HepG2 (cell line): Measurements from ENCODE around the gene ACSS3. TPM values are rescaled to one million over a fixed set of nuclear protein-coding genes. Genes with fewer than 3 reads are reported as not detected.

ENCODE experiments used
- ATAC-seq: fragments of 200-7000 bp; cut with Tn5 transposase; 3 replicates; pipeline ENCODE4 v1.9.1; 2020; ENCODE audit warnings: mild to moderate bottlenecking, moderate library complexity
- BruUV-seq: library from RNA; stranded (reverse); fragments of 400-500 nt; replicated peaks from 2 replicates; lab custom pipeline; 2021; lab: Mats Ljungman, UMichigan
- CTCF ChIA-PET: fragments of 300-600 bp; formaldehyde crosslinking; extraction: SDS; loops from one replicate; lab custom pipeline; 2021; ENCODE audit warnings: low total read pairs, inconsistent platforms, low intra/inter-chr PET ratio; lab: Yijun Ruan, JAX
- POLR2A ChIA-PET: fragments of 350-600 bp; sonication (Branson Sonifier 250); formaldehyde crosslinking; loops from one replicate; lab custom pipeline; 2020; ENCODE audit warnings: antibody characterized with exemption, inconsistent platforms; lab: Yijun Ruan, JAX
- DNase-seq: peaks from one replicate; pipeline ENCODE4 v3.0.0-alpha.2; 2015; ENCODE audit warnings: low spot score
- FAIRE-seq: peaks from 3 replicates; lab custom pipeline; 2011; peaks lifted over from hg19 to GRCh38; lab: Jason Lieb, UNC
- H2AFZ ChIP-seq: one replicate; pipeline ENCODE4 v1.6.1; 2011; ENCODE audit warnings: low read length, inconsistent platforms
- H3K27ac ChIP-seq: fragments of 300-600 bp; 3 replicates; pipeline ENCODE4 v1.8.0; 2011; ENCODE audit warnings: mixed run types, mild to moderate bottlenecking, mixed read lengths, low read length, inconsistent platforms; ENCODE audit not compliant: insufficient read depth; ENCODE audit errors: extremely low read length
- H3K27me3 ChIP-seq, 2 experiments: fragments of 200-600 bp in 1 of 2; 2 replicates in 1 of 2; 3 replicates in 1 of 2; pipeline versions ENCODE4 v1.6.0 to v1.8.0; 2011; ENCODE audit warnings: low read length in 2 of 2, mild to moderate bottlenecking in 2 of 2, moderate library complexity in 2 of 2, inconsistent platforms in 1 of 2; ENCODE audit not compliant: insufficient read depth in 2 of 2, control insufficient read depth in 1 of 2
- H3K36me3 ChIP-seq, 2 experiments: fragments of 200-600 bp in 1 of 2; replicated peaks in 1 of 2; 2 replicates in 1 of 2; 3 replicates in 1 of 2; pipeline versions ENCODE4 v1.5.1 to v1.8.0; 2011; ENCODE audit warnings: low read length in 2 of 2, inconsistent platforms in 1 of 2; ENCODE audit not compliant: insufficient read depth in 2 of 2, control insufficient read depth in 1 of 2
- H3K4me1 ChIP-seq: 2 replicates; pipeline ENCODE4 v1.5.1; 2012; ENCODE audit warnings: low read length, inconsistent platforms; ENCODE audit not compliant: insufficient read depth
- H3K4me2 ChIP-seq: 2 replicates; pipeline ENCODE4 v1.6.0; 2011; ENCODE audit warnings: low read depth, low read length, inconsistent platforms
- H3K4me3 ChIP-seq, 3 experiments: fragments of 200-600 bp in 1 of 3; sonication (generic), shearing (Covaris generic) in 1 of 3; replicated peaks in 1 of 3; 2 replicates each; pipeline ENCODE4 v1.5.1; 2011 to 2016; ENCODE audit warnings: low read length in 3 of 3, inconsistent platforms in 2 of 3, low read depth in 2 of 3, mild to moderate bottlenecking in 2 of 3, control low read depth in 1 of 3, mixed read lengths in 1 of 3; ENCODE audit not compliant: insufficient read depth in 1 of 3
- H3K79me2 ChIP-seq: one replicate; pipeline ENCODE4 v1.6.1; 2011; ENCODE audit warnings: low read length, inconsistent platforms; ENCODE audit not compliant: insufficient read depth
- H3K9ac ChIP-seq: 2 replicates; pipeline ENCODE4 v1.6.0; 2011; ENCODE audit warnings: mild to moderate bottlenecking, low read depth, low read length, inconsistent platforms; ENCODE audit not compliant: insufficient read depth
- H3K9me3 ChIP-seq: 2 replicates; pipeline ENCODE4 v1.5.1; 2012; ENCODE audit warnings: mild to moderate bottlenecking, low read length
- H4K20me1 ChIP-seq: 2 replicates; pipeline ENCODE4 v1.6.0; 2011; ENCODE audit warnings: inconsistent platforms, mild to moderate bottlenecking, low read length, moderate library complexity; ENCODE audit not compliant: insufficient read depth
- DNMT3B ChIP-seq: conservative IDR thresholded peaks from 2 replicates; pipeline ENCODE4 v1.6.1; 2016; ENCODE audit warnings: missing biosample characterization, control low read depth
- HMG20B ChIP-seq: conservative IDR thresholded peaks from 2 replicates; pipeline ENCODE4 v1.6.1; 2016; ENCODE audit warnings: missing genetic modification reagents, missing compliant biosample characterization
- JUND ChIP-seq: sonication (generic); formaldehyde crosslinking; IDR thresholded peaks from 2 replicates; pipeline ENCODE4 v1.8.0; 2022; ENCODE audit warnings: mild to moderate bottlenecking, missing genetic modification reagents
- NCOR1 ChIP-seq: fragments of 200-600 bp; sonication (generic); IDR thresholded peaks from 2 replicates; pipeline ENCODE4 v1.7.0; 2017; ENCODE audit warnings: antibody characterized with exemption, low read length, borderline replicate concordance
- PAWR ChIP-seq: sonication (generic); formaldehyde crosslinking; IDR thresholded peaks from 2 replicates; pipeline ENCODE4 v1.4.0; 2020; ENCODE audit warnings: missing genetic modification reagents, mild to moderate bottlenecking, borderline replicate concordance
- PHB2 ChIP-seq: fragments of 450-650 bp; IDR thresholded peaks from 2 replicates; pipeline ENCODE4 v1.6.1; 2018; ENCODE audit not compliant: partially characterized antibody
- SIX4 ChIP-seq: sonication (generic); formaldehyde crosslinking; IDR thresholded peaks from 2 replicates; pipeline ENCODE4 v1.4.0; 2020; ENCODE audit warnings: missing genetic modification reagents
- SP140L ChIP-seq: sonication (generic); formaldehyde crosslinking; IDR thresholded peaks from 2 replicates; pipeline ENCODE4 v1.4.0; 2020; ENCODE audit warnings: missing genetic modification reagents, borderline replicate concordance
- SSRP1 ChIP-seq: IDR thresholded peaks from 2 replicates; pipeline ENCODE4 v1.6.1; 2016; ENCODE audit warnings: control low read depth
- WGBS: methylation state at CpG from one replicate; pipeline ENCODE4 v1.1.6; 2017; ENCODE audit warnings: low lambda C conversion rate; 5-methylcytosine and 5-hydroxymethylcytosine counted together
- in situ Hi-C: cut with HindIII; loops from 2 replicates; pipeline ENCODE4 v1.10.0; 2017; ENCODE audit warnings: low pct_unique_long_range_greater_than_20kb; ENCODE audit not compliant: extremely low pct_ligation_motif_present
- intact Hi-C: fragments of 100-400 bp; cut with micrococcal nuclease; formaldehyde crosslinking; loops from one replicate; pipeline ENCODE4 v1.10.0; 2022; ENCODE audit not compliant: unreplicated experiment
- polyA plus RNA-seq, 8 experiments: library from polyadenylated mRNA; depleted of rRNA in 3 of 8; stranded (reverse) in 7 of 8; unstranded in 1 of 8; fragments of >200 nt; fragmentation: Illumina TruSeq in 4 of 8; extraction: Trizol in 4 of 8; gene quantifications; 2 replicates each; pipeline versions ENCODE4 v1.2.1 to v1.2.3, GENCODE V29; 2011 to 2016; ENCODE audit warnings: low read depth in 4 of 8, missing spikeins in 1 of 8, mixed read lengths in 1 of 8; ENCODE audit not compliant: insufficient read depth in 1 of 8
- total RNA-seq, 5 experiments: library from RNA; depleted of rRNA; stranded (reverse); fragments of >200 nt; fragmentation: Illumina TruSeq; extraction: Trizol; gene quantifications; 2 replicates each; pipeline ENCODE4 v1.2.3, GENCODE V29; 2016; ENCODE audit warnings: low read depth in 1 of 5
- TF ChIP-seq, protein P1 (sequence below): sonication (generic); formaldehyde crosslinking; IDR thresholded peaks from 2 replicates; pipeline ENCODE4 v1.4.0; 2020; ENCODE audit warnings: missing genetic modification reagents, borderline replicate concordance
- TF ChIP-seq, protein P2 (sequence below): fragments of 450-650 bp; IDR thresholded peaks from 2 replicates; pipeline ENCODE4 v1.6.1; 2016
- TF ChIP-seq, protein P3 (sequence below): sonication (generic); formaldehyde crosslinking; IDR thresholded peaks from 2 replicates; pipeline ENCODE4 v1.4.0; 2020; ENCODE audit warnings: missing genetic modification reagents
- TF ChIP-seq, protein P4 (sequence below), 2 experiments: fragments of 450-650 bp in 1 of 2; sonication (generic) in 1 of 2; formaldehyde crosslinking; IDR thresholded peaks; 2 replicates each; pipeline versions ENCODE4 v1.5.0 to v1.8.0; 2020 to 2022; ENCODE audit warnings: mild to moderate bottlenecking in 1 of 2, missing genetic modification reagents in 1 of 2
- TF ChIP-seq, protein P5 (sequence below): sonication (generic); formaldehyde crosslinking; IDR thresholded peaks from 2 replicates; pipeline ENCODE4 v1.9.0; 2021; ENCODE audit warnings: missing genetic modification reagents, mild to moderate bottlenecking, borderline replicate concordance

The ACSS3 gene
- total and polyA plus RNA-seq, 2 of the 13 experiments (the other 11 are each of a cell fraction or from before 2014, with no cell fraction given), result 79.5 to 86.3 TPM

DNA sequence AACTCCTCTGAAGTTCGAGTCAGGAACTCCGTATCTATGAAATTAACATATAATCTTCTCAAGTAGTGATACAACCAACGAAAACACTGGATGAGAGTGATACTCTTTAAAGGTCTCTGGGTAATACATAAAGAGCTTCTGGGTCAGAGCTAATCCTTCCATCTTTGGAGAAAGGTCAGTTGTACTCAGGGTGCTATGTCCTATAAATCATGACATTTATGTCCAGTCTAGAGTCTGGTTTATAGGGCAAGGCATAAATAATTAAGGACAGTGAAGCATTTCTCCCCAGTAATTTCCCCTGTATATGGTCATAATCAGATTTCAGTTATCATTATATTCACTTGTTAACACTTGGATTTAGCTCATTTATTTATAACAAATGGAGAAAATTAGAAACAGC lies 90.6 kb downstream of the ACSS3 start:
- Histone ChIP-seq H3K9ac (no peak overlapping the region), H3K27me3 (no peaks in the 10 kb centered on the region), H3K4me2 (no peak overlapping the region), H3K9me3 (no peaks in the 10 kb centered on the region), H3K4me1 (no peaks in the 10 kb centered on the region), H2AFZ (no peak overlapping the region), H3K36me3 (peaks cover 0 to 12% of the 10 kb centered on the region in 2 experiments; a peak in 2 of 5 replicates), H3K4me3 (no peak overlapping the region), H3K79me2 (no peaks in the 10 kb centered on the region), H4K20me1 (no peaks in the 10 kb centered on the region), H3K27ac (no peak overlapping the region)
- ATAC-seq, result no peak
- in situ Hi-C loops (no loop called here), intact Hi-C loops (no loop called here)
- CTCF ChIA-PET, result no interaction called here
- POLR2A ChIA-PET, result no interaction called here
- BruUV-seq, result no TSS peak
- WGBS, result 97% methylated on average over 3 of the region's 3 CpGs
- no peak for DNase-seq
- no peak for FAIRE-seq
- TF ChIP-seq PAWR (no peak), NCOR1 (no peak), SSRP1 (CRISPR knock-in tag) (no peak), SP140L (CRISPR knock-in tag) (no peak), SIX4 (CRISPR knock-in tag) (no peak), DNMT3B (no peak), PHB2 (no peak), HMG20B (CRISPR knock-in tag) (no peak), JUND (CRISPR knock-in tag) (no peak)
- TF ChIP-seq, protein P1, sequence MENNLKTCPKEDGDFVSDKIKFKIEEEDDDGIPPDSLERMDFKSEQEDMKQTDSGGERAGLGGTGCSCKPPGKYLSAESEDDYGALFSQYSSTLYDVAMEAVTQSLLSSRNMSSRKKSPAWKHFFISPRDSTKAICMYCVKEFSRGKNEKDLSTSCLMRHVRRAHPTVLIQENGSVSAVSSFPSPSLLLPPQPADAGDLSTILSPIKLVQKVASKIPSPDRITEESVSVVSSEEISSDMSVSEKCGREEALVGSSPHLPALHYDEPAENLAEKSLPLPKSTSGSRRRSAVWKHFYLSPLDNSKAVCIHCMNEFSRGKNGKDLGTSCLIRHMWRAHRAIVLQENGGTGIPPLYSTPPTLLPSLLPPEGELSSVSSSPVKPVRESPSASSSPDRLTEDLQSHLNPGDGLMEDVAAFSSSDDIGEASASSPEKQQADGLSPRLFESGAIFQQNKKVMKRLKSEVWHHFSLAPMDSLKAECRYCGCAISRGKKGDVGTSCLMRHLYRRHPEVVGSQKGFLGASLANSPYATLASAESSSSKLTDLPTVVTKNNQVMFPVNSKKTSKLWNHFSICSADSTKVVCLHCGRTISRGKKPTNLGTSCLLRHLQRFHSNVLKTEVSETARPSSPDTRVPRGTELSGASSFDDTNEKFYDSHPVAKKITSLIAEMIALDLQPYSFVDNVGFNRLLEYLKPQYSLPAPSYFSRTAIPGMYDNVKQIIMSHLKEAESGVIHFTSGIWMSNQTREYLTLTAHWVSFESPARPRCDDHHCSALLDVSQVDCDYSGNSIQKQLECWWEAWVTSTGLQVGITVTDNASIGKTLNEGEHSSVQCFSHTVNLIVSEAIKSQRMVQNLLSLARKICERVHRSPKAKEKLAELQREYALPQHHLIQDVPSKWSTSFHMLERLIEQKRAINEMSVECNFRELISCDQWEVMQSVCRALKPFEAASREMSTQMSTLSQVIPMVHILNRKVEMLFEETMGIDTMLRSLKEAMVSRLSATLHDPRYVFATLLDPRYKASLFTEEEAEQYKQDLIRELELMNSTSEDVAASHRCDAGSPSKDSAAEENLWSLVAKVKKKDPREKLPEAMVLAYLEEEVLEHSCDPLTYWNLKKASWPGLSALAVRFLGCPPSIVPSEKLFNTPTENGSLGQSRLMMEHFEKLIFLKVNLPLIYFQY (CRISPR knock-in tag), result no peak
- TF ChIP-seq, protein P2, sequence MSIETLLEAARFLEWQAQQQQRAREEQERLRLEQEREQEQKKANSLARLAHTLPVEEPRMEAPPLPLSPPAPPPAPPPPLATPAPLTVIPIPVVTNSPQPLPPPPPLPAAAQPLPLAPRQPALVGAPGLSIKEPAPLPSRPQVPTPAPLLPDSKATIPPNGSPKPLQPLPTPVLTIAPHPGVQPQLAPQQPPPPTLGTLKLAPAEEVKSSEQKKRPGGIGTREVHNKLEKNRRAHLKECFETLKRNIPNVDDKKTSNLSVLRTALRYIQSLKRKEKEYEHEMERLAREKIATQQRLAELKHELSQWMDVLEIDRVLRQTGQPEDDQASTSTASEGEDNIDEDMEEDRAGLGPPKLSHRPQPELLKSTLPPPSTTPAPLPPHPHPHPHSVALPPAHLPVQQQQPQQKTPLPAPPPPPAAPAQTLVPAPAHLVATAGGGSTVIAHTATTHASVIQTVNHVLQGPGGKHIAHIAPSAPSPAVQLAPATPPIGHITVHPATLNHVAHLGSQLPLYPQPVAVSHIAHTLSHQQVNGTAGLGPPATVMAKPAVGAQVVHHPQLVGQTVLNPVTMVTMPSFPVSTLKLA, result no peak
- TF ChIP-seq, protein P3, sequence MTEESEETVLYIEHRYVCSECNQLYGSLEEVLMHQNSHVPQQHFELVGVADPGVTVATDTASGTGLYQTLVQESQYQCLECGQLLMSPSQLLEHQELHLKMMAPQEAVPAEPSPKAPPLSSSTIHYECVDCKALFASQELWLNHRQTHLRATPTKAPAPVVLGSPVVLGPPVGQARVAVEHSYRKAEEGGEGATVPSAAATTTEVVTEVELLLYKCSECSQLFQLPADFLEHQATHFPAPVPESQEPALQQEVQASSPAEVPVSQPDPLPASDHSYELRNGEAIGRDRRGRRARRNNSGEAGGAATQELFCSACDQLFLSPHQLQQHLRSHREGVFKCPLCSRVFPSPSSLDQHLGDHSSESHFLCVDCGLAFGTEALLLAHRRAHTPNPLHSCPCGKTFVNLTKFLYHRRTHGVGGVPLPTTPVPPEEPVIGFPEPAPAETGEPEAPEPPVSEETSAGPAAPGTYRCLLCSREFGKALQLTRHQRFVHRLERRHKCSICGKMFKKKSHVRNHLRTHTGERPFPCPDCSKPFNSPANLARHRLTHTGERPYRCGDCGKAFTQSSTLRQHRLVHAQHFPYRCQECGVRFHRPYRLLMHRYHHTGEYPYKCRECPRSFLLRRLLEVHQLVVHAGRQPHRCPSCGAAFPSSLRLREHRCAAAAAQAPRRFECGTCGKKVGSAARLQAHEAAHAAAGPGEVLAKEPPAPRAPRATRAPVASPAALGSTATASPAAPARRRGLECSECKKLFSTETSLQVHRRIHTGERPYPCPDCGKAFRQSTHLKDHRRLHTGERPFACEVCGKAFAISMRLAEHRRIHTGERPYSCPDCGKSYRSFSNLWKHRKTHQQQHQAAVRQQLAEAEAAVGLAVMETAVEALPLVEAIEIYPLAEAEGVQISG, result no peak
- TF ChIP-seq, protein P4, sequence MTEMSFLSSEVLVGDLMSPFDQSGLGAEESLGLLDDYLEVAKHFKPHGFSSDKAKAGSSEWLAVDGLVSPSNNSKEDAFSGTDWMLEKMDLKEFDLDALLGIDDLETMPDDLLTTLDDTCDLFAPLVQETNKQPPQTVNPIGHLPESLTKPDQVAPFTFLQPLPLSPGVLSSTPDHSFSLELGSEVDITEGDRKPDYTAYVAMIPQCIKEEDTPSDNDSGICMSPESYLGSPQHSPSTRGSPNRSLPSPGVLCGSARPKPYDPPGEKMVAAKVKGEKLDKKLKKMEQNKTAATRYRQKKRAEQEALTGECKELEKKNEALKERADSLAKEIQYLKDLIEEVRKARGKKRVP (CRISPR knock-in tag; IDR thresholded peaks at IDR 0.05), result no peak
- TF ChIP-seq, protein P5, sequence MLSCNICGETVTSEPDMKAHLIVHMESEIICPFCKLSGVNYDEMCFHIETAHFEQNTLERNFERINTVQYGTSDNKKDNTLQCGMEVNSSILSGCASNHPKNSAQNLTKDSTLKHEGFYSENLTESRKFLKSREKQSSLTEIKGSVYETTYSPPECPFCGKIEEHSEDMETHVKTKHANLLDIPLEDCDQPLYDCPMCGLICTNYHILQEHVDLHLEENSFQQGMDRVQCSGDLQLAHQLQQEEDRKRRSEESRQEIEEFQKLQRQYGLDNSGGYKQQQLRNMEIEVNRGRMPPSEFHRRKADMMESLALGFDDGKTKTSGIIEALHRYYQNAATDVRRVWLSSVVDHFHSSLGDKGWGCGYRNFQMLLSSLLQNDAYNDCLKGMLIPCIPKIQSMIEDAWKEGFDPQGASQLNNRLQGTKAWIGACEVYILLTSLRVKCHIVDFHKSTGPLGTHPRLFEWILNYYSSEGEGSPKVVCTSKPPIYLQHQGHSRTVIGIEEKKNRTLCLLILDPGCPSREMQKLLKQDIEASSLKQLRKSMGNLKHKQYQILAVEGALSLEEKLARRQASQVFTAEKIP (CRISPR knock-in tag), result no peak
